Measurements from ENCODE around the gene RIPOR1.

DNA sequence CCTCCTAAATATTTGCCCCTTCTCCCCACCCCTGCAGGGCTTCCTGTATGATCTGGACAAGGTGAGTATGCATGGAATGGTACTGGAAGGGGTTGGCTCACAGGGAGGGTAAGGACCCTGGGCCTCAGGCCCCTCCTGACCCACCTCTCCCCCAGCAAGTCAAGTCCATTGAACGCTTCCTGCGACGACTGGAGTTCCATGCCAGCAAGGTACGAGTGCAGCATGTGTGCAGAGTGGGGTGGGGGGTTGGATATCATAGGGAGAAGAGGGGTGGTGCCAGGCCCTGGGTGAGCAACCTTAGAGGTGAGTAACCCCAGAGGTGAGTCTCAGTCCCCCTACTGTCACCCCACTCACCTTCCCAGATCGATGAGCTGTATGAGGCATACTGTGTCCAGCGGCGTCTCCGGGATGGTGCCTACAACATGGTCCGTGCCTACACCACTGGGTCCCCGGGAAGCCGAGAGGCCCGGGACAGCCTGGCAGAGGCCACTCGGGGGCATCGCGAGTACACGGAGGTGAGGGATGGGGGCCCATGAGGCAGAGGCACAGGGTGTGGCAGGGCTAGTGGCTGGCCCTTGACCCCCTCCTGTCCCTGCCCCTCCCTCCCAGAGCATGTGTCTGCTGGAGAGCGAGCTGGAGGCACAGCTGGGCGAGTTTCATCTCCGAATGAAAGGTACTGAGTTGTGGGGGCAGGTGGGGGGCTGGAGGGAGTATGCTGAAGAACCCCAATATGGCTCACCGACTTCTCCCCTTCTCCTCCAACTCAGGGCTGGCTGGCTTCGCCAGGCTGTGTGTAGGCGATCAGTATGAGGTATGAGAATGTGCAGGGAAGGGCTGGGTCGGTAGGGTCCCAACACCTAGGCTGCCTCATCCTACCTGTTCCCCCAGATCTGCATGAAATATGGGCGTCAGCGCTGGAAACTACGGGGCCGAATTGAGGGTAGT lies 11.3 kb downstream of the RIPOR1 start:
- no peak for TF ChIP-seq EZH2 (IDR thresholded peaks at IDR 0.05; ENCODE audit: insufficient read depth, poor library complexity, severe bottlenecking)
- no peak for TF ChIP-seq EZH2phosphoT487 (IDR thresholded peaks at IDR 0.05; ENCODE audit: insufficient read depth, low read depth)

Measured in GM23248 (cell line).